ENCODE measurements around the gene TNIK.

TNIK gene

DNA sequence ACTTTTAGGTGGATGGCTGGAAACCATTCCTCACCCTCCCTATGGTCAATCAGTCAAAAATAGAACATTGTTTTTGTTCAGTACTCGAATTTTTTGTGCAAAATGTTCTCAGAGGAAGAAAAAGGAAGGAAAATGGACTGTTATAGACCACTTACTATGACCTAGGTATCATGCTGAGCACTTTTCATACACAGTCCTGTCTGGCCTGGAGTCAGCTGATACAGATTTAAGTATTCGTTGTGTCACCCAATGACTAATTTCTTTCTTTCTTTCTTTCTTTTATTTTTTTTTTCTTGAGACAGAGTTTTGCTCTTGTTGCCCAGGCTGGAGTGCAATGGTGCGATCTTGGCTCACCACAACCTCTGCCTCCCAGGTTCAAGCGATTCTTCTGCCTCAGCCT lies 29.1 kb upstream of the TNIK start:
- H3K4me3 ChIP-seq (ENCODE audit: low read length): no peak overlapping the region
- H3F3A ChIP-seq (ENCODE audit: control insufficient read depth, insufficient read depth): no peaks in the 10 kb centered on the region
- H3K4me2 ChIP-seq (ENCODE audit: low read length): no peak overlapping the region
- H3K4me1 ChIP-seq (ENCODE audit: control insufficient read depth, low read length): no peaks in the 10 kb centered on the region
- no peaks in the 10 kb centered on the region for H3K79me2 ChIP-seq (ENCODE audit: control insufficient read depth, low read length)
- no peaks in the 10 kb centered on the region for H3K36me3 ChIP-seq (ENCODE audit: control insufficient read depth, low read length)
- H3K27ac ChIP-seq (ENCODE audit: low read depth, low read length): no peak overlapping the region
- H3K9me2 ChIP-seq (replicated peaks; ENCODE audit: control insufficient read depth, low read length): no peaks in the 10 kb centered on the region
- H3K27me3 ChIP-seq (ENCODE audit: control insufficient read depth, low read length): no peaks in the 10 kb centered on the region
- no peaks in the 10 kb centered on the region for H3K9me3 ChIP-seq (ENCODE audit: control insufficient read depth, insufficient read depth, low read length)
- no peaks in the 10 kb centered on the region for H4K20me1 ChIP-seq (ENCODE audit: control insufficient read depth, insufficient read depth, low read depth, low read length)
- TF ChIP-seq EZH2phosphoT487 (IDR thresholded peaks at IDR 0.05; ENCODE audit: borderline replicate concordance, low read length): no peak
- TF ChIP-seq, protein P1, sequence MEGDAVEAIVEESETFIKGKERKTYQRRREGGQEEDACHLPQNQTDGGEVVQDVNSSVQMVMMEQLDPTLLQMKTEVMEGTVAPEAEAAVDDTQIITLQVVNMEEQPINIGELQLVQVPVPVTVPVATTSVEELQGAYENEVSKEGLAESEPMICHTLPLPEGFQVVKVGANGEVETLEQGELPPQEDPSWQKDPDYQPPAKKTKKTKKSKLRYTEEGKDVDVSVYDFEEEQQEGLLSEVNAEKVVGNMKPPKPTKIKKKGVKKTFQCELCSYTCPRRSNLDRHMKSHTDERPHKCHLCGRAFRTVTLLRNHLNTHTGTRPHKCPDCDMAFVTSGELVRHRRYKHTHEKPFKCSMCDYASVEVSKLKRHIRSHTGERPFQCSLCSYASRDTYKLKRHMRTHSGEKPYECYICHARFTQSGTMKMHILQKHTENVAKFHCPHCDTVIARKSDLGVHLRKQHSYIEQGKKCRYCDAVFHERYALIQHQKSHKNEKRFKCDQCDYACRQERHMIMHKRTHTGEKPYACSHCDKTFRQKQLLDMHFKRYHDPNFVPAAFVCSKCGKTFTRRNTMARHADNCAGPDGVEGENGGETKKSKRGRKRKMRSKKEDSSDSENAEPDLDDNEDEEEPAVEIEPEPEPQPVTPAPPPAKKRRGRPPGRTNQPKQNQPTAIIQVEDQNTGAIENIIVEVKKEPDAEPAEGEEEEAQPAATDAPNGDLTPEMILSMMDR (IDR thresholded peaks at IDR 0.05; ENCODE audit: low read depth, low read length, poor library complexity, severe bottlenecking): no peak

DNA sequence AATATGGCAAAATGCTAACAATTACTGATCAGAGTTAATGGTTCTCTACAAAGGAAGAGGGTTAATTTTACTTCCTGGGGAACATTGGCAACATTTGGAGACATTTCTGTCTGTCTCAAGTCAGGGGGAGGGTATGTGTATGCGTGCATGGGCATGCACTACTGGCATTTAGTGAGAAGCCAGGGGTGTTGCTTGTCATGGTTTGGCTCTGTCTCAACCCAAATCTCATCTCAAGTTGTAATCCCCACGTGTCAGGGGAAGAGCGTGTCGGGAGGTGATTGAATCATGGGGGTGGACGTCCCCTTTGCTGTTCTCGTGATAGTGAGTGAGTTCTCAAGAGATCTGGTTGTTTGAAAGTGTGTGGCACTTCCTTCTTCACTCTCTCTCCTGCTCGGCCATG lies 28.3 kb upstream of the TNIK start:
- Histone ChIP-seq H3K4me1 (ENCODE audit: control insufficient read depth, low read length) (no peaks in the 10 kb centered on the region), H3K79me2 (ENCODE audit: control insufficient read depth, low read length) (no peaks in the 10 kb centered on the region)
- no peak for TF ChIP-seq EZH2phosphoT487 (IDR thresholded peaks at IDR 0.05; ENCODE audit: borderline replicate concordance, low read length)
- TF ChIP-seq, protein P1 (IDR thresholded peaks at IDR 0.05; ENCODE audit: low read depth, low read length, poor library complexity, severe bottlenecking): no peak

DNA sequence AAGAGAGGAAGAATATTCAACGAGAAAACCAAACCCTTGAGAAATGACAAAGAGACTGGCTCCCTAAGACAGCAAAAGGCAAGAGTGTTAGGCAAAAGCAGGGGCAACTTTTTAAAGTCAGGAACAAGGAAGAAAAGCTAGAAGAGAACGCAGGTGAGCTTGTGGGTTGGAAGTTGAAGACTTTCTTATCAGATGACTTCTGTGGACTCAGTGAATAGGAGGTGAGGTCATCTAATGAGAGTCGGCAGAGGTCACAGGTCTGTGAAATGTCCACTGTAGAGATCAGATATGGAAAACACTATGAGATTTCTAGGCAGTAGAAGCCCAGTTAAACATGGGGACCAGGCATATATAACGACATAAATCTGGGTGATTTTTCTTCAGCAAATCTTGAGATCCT lies 27.2 kb upstream of the TNIK start:
- Histone ChIP-seq H3K9me3 (ENCODE audit: control insufficient read depth, insufficient read depth, low read length) (no peaks in the 10 kb centered on the region), H3K4me1 (ENCODE audit: control insufficient read depth, low read length) (no peaks in the 10 kb centered on the region), H3K27me3 (ENCODE audit: control insufficient read depth, low read length) (no peaks in the 10 kb centered on the region), H3K4me3 (ENCODE audit: low read length) (no peak overlapping the region), H3K9me2 (replicated peaks; ENCODE audit: control insufficient read depth, low read length) (no peaks in the 10 kb centered on the region), H3K79me2 (ENCODE audit: control insufficient read depth, low read length) (no peaks in the 10 kb centered on the region), H3K4me2 (ENCODE audit: low read length) (no peak overlapping the region), H3K36me3 (ENCODE audit: control insufficient read depth, low read length) (no peaks in the 10 kb centered on the region), H3F3A (ENCODE audit: control insufficient read depth, insufficient read depth) (no peaks in the 10 kb centered on the region), H4K20me1 (ENCODE audit: control insufficient read depth, insufficient read depth, low read depth, low read length) (no peaks in the 10 kb centered on the region), H3K27ac (ENCODE audit: low read depth, low read length) (no peak overlapping the region)
- TF ChIP-seq, protein P1 (IDR thresholded peaks at IDR 0.05; ENCODE audit: low read depth, low read length, poor library complexity, severe bottlenecking): no peak
- no peak for TF ChIP-seq EZH2phosphoT487 (IDR thresholded peaks at IDR 0.05; ENCODE audit: borderline replicate concordance, low read length)

More for the DNA sequence above, 28.3 kb upstream of the TNIK start:
- Histone ChIP-seq H3K27ac (ENCODE audit: low read depth, low read length) (no peak overlapping the region), H3K4me3 (ENCODE audit: low read length) (no peak overlapping the region), H3K9me3 (ENCODE audit: control insufficient read depth, insufficient read depth, low read length) (no peaks in the 10 kb centered on the region), H3K27me3 (ENCODE audit: control insufficient read depth, low read length) (no peaks in the 10 kb centered on the region), H4K20me1 (ENCODE audit: control insufficient read depth, insufficient read depth, low read depth, low read length) (no peaks in the 10 kb centered on the region), H3F3A (ENCODE audit: control insufficient read depth, insufficient read depth) (no peaks in the 10 kb centered on the region), H3K9me2 (replicated peaks; ENCODE audit: control insufficient read depth, low read length) (no peaks in the 10 kb centered on the region), H3K36me3 (ENCODE audit: control insufficient read depth, low read length) (no peaks in the 10 kb centered on the region), H3K4me2 (ENCODE audit: low read length) (no peak overlapping the region)

DNA sequence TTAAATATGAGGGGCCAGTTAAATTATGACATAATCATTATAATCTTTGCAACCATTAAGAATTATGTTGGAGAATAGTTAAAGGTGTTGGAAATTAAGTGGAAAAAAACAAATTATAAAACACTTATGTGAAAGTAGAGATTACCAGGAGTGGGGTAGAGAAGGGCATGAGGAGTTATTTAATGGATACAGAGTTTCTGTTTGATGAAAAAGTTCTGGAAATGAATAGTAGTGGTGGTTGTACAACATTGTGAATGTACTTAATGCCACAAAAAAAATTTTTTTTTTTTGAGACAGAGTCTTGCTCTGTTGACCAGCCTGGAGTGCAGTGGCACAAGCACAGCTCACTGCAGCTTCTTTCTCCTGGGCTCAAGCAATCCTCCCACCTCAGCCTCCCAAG lies 25.1 kb upstream of the TNIK start:
- TF ChIP-seq, protein P1 (IDR thresholded peaks at IDR 0.05; ENCODE audit: low read depth, low read length, poor library complexity, severe bottlenecking): no peak
- no peak for TF ChIP-seq EZH2phosphoT487 (IDR thresholded peaks at IDR 0.05; ENCODE audit: borderline replicate concordance, low read length)
- H3K4me2 ChIP-seq (ENCODE audit: low read length): no peak overlapping the region
- H3K9me3 ChIP-seq (ENCODE audit: control insufficient read depth, insufficient read depth, low read length): no peaks in the 10 kb centered on the region
- H4K20me1 ChIP-seq (ENCODE audit: control insufficient read depth, insufficient read depth, low read depth, low read length): no peaks in the 10 kb centered on the region
- no peaks in the 10 kb centered on the region for H3F3A ChIP-seq (ENCODE audit: control insufficient read depth, insufficient read depth)
- no peaks in the 10 kb centered on the region for H3K79me2 ChIP-seq (ENCODE audit: control insufficient read depth, low read length)
- H3K4me3 ChIP-seq (ENCODE audit: low read length): no peak overlapping the region
- no peaks in the 10 kb centered on the region for H3K9me2 ChIP-seq (replicated peaks; ENCODE audit: control insufficient read depth, low read length)
- H3K27me3 ChIP-seq (ENCODE audit: control insufficient read depth, low read length): no peaks in the 10 kb centered on the region
- no peak overlapping the region for H3K27ac ChIP-seq (ENCODE audit: low read depth, low read length)
- H3K4me1 ChIP-seq (ENCODE audit: control insufficient read depth, low read length): no peaks in the 10 kb centered on the region
- H3K36me3 ChIP-seq (ENCODE audit: control insufficient read depth, low read length): no peaks in the 10 kb centered on the region

Measured in DOHH2 (cell line).